Measurements from ENCODE around the gene LIN7A. TPM values are rescaled to one million over a fixed set of nuclear protein-coding genes. Genes with fewer than 3 reads are reported as not detected.

Gene LIN7A
- total RNA-seq, 4 donors from 2014 or later: 10.2 to 31.2 (median 16.5) TPM

GRCh38 chr12:80936642-80937390, 918 bp downstream of the LIN7A start:
- H3K27ac ChIP-seq: peak overlapping the region; percentile 95 to 96
- TF ChIP-seq POLR2A (IDR thresholded peaks at IDR 0.05) (peak in 1 of 2 donors; percentile 14), CTCF (IDR thresholded peaks at IDR 0.05) (no peak)
- DNase-seq: peak; percentile 44 to 52
- no peaks in the 10 kb centered on the region for H3K4me1 ChIP-seq
- H3K9me3 ChIP-seq: no peaks in the 10 kb centered on the region
- H3K27me3 ChIP-seq: no peaks in the 10 kb centered on the region
- intact Hi-C loops (cut with DNase I; ENCODE audit: low total_unique reads): no loop called here
- H3K36me3 ChIP-seq: no peaks in the 10 kb centered on the region
- H3K4me3 ChIP-seq: peak overlapping the region; percentile 77 to 89

- no peaks in the 10 kb centered on the region for H3K4me1 ChIP-seq
Measured at GRCh38 chr12:80936353-80936641, 1.4 kb downstream of the LIN7A start.

GRCh38 chr12:80935111-80935510, 2.6 kb downstream of the LIN7A start:
- TF ChIP-seq POLR2A (IDR thresholded peaks at IDR 0.05) (no peak), CTCF (IDR thresholded peaks at IDR 0.05) (no peak)
- DNase-seq: no peak
- Histone ChIP-seq H3K4me3 (peak overlapping the region in 1 of 2 donors; percentile 77), H3K9me3 (no peaks in the 10 kb centered on the region), H3K36me3 (no peaks in the 10 kb centered on the region), H3K27ac (no peak overlapping the region), H3K4me1 (no peaks in the 10 kb centered on the region), H3K27me3 (no peaks in the 10 kb centered on the region)
- intact Hi-C loops (cut with DNase I; ENCODE audit: low total_unique reads): no loop called here

More at GRCh38 chr12:80936353-80936641, 1.4 kb downstream of the LIN7A start:
- Histone ChIP-seq H3K36me3 (no peaks in the 10 kb centered on the region), H3K27ac (peak overlapping the region; percentile 95 to 96), H3K4me3 (peak overlapping the region; percentile 77 to 89), H3K9me3 (no peaks in the 10 kb centered on the region), H3K27me3 (no peaks in the 10 kb centered on the region)
- TF ChIP-seq POLR2A (IDR thresholded peaks at IDR 0.05) (no peak), CTCF (IDR thresholded peaks at IDR 0.05) (no peak)
- intact Hi-C loops (cut with DNase I; ENCODE audit: low total_unique reads): no loop called here
- DNase-seq: no peak

GRCh38 chr12:80925983-80926382, 11.8 kb downstream of the LIN7A start:
- DNase-seq: no peak
- H3K36me3 ChIP-seq: no peaks in the 10 kb centered on the region
- no peak overlapping the region for H3K27ac ChIP-seq
- no peaks in the 10 kb centered on the region for H3K9me3 ChIP-seq
- H3K27me3 ChIP-seq: no peaks in the 10 kb centered on the region
- TF ChIP-seq POLR2A (IDR thresholded peaks at IDR 0.05) (no peak), CTCF (IDR thresholded peaks at IDR 0.05) (no peak)
- intact Hi-C loops (cut with DNase I; ENCODE audit: low total_unique reads): no loop called here
- no peak overlapping the region for H3K4me3 ChIP-seq
- no peaks in the 10 kb centered on the region for H3K4me1 ChIP-seq

- TF ChIP-seq CTCF (IDR thresholded peaks at IDR 0.05) (no peak), POLR2A (IDR thresholded peaks at IDR 0.05) (no peak)
- Histone ChIP-seq H3K36me3 (no peaks in the 10 kb centered on the region), H3K4me3 (no peak overlapping the region), H3K27ac (no peak overlapping the region), H3K27me3 (no peaks in the 10 kb centered on the region), H3K4me1 (no peaks in the 10 kb centered on the region), H3K9me3 (no peaks in the 10 kb centered on the region)
- no peak for DNase-seq
- intact Hi-C loops (cut with DNase I; ENCODE audit: low total_unique reads): no loop called here
Measured at GRCh38 chr12:80925237-80925636, 12.5 kb downstream of the LIN7A start.

All from uterus (tissue), 4 donors.